Measurements from ENCODE around the gene GAL. TPM values are rescaled to one million over a fixed set of nuclear protein-coding genes. Genes with fewer than 3 reads are reported as not detected.
A peak's percentile ranks its signal among the peaks of the same experiment; 100 is the strongest.
"Not testable (repeated sequence)": the region's sequence is repeated elsewhere in the genome, so short reads cannot be mapped to it uniquely, and the experiment has no call there.

The GAL gene, protein sequence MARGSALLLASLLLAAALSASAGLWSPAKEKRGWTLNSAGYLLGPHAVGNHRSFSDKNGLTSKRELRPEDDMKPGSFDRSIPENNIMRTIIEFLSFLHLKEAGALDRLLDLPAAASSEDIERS
- under 1 TPM; 0.12 to 0.46 TPM for polyA plus RNA-seq

DNA sequence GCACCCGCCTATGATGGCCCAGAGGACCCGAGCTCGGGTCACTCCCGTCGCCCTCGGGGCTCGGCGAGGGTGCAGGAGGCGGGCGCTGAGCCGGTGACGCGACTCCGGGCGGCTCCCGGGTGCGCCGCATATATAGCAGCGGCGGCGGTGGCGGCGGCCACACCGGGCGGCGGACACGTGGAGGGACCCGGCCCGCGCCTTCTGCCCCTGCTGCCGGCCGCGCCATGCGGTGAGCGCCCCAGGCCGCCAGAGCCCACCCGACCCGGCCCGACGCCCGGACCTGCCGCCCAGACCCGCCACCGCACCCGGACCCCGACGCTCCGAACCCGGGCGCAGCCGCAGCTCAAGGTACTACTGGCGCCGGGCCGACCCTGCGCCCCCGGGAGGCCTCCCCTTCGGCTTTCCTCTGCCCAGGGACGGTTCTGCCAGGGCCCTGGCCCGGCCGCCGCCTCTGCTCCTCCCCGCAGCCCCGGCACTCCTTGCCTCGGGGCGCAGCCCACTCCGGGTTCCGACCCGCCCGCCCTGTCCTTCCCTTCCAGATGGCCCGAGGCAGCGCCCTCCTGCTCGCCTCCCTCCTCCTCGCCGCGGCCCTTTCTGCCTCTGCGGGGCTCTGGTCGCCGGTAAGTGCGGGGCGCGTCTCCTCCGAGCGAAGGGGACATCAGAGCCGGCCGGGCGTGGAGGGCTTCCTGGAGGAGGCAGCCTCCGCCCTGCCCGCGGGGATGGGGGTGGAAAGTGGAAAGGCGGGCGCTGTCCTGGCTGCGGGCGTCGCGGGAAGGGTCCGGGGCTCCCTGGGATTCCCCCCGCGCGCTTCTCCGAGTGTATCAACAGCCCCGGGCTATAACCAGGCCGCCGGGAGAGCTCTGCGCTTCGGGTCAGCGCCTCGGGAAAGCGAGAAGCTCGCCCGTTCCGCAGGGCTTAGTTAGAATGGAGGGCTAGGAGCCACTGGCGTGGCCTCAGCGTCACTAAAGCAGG lies at the start of gene GAL:
Gene GAL (plus strand): TSS at position 160 of the 972 bp plus-strand sequence. CDS start 380 bp downstream, at position 540.
- peak within 1 kb of the TSS; percentile 27 to 33 for H3K4me3 ChIP-seq (ENCODE audit: low read depth in 1 of 2, low read length in 2 of 2)
- H3K27me3 ChIP-seq (ENCODE audit: control insufficient read depth in 1 of 2, insufficient read depth in 2 of 2, low read length in 2 of 2) = peaks cover 0 to 23% of the 10 kb centered on the region in 2 donors
- no peaks in the 10 kb centered on the region for H3K36me3 ChIP-seq (ENCODE audit: control insufficient read depth in 2 of 2, insufficient read depth in 2 of 2, low read length in 1 of 2)
- no peak within 1 kb of the TSS for H3K27ac ChIP-seq (ENCODE audit: low read depth in 2 of 2, low read length in 1 of 2)
- peaks cover 0 to 1% of the 10 kb centered on the region in 2 donors for H3K9me3 ChIP-seq (ENCODE audit: control insufficient read depth in 2 of 2, insufficient read depth in 1 of 2, low read depth in 1 of 2, low read length in 1 of 2)
- peaks cover 0 to 10% of the 10 kb centered on the region in 2 donors for H3K4me1 ChIP-seq (ENCODE audit: control insufficient read depth in 2 of 2, insufficient read depth in 2 of 2, low read length in 1 of 2)
- WGBS, 2 donors = 5 to 8% methylated on average over 54 to 113 of the region's 113 CpGs

DNA sequence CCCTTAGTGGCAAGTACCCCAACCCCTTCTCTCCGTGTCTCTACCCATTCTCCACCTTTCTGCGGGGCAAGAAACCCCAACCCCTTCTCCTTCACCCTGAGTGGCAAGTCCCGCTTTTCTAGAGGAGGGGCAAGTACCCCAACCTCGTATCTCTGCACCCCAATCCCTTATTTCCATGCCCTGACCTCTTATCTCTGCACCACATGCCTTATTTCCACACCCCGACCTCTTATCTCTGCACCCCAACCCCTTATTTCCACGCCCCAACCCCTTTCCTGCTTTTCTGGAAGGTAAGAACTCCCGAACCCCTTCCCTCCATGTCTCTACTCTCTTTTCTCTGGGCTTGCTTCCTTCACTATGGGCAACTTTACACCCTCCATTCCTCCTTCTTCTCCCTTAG lies 49.7 kb upstream of the GAL start:
- WGBS, 2 donors = 62 to 78% methylated on average over 7 of the region's 7 CpGs
- H3K4me3 ChIP-seq (ENCODE audit: low read depth in 1 of 2, low read length in 2 of 2) = not testable (repeated sequence)

DNA sequence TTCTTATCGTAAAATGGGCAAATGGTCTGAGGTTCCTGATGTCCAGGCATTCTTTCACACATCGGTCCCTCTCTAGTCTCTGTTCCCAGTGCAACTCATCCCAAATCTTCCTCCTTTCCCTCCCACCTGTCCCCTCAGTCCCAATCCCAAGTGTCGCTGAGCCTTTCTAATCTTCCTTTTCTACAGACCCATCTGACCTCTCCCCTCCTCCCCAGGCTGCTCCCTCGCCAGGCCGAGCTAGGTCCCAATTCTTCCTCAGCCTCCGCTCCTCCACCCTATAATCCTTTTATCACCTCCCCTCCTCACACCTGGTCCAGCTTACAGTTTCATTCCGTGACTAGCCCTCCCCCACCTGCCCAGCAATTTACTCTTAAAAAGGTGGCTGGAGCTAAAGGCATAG lies 49.2 kb upstream of the GAL start:
- WGBS, 2 donors = 73 to 81% methylated on average over 6 of the region's 7 CpGs

More for the DNA sequence above, 49.7 kb upstream of the GAL start:
- H3K4me1 ChIP-seq (ENCODE audit: control insufficient read depth in 2 of 2, insufficient read depth in 2 of 2, low read length in 1 of 2); H3K27ac ChIP-seq (ENCODE audit: low read depth in 2 of 2, low read length in 1 of 2); H3K36me3 ChIP-seq (ENCODE audit: control insufficient read depth in 2 of 2, insufficient read depth in 2 of 2, low read length in 1 of 2); H3K9me3 ChIP-seq (ENCODE audit: control insufficient read depth in 2 of 2, insufficient read depth in 1 of 2, low read depth in 1 of 2, low read length in 1 of 2); H3K27me3 ChIP-seq (ENCODE audit: control insufficient read depth in 1 of 2, insufficient read depth in 2 of 2, low read length in 2 of 2): not testable (repeated sequence)

DNA sequence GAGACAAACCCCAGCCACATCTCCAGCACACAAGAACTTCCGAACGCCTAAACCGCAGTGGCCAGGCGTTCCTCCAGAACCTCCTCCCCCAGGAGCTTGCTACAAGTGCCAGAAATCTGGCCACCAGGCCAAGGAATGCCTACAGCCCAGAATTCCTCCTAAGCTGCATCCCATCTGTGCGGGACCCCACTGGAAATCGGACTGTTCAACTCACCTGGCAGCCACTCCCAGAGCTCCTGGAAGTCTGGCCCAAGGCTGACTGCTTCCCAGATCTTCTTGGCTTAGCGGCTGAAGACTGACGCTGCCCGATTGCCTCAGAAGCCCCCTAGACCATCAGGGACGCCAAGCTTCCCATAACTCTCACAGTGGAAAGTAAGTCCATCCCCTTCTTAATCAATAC lies 48.5 kb upstream of the GAL start:
- H3K4me1 ChIP-seq (ENCODE audit: control insufficient read depth in 2 of 2, insufficient read depth in 2 of 2, low read length in 1 of 2); H3K27me3 ChIP-seq (ENCODE audit: control insufficient read depth in 1 of 2, insufficient read depth in 2 of 2, low read length in 2 of 2); H3K4me3 ChIP-seq (ENCODE audit: low read depth in 1 of 2, low read length in 2 of 2); H3K9me3 ChIP-seq (ENCODE audit: control insufficient read depth in 2 of 2, insufficient read depth in 1 of 2, low read depth in 1 of 2, low read length in 1 of 2); H3K36me3 ChIP-seq (ENCODE audit: control insufficient read depth in 2 of 2, insufficient read depth in 2 of 2, low read length in 1 of 2); H3K27ac ChIP-seq (ENCODE audit: low read depth in 2 of 2, low read length in 1 of 2): not testable (repeated sequence)
- whole genome bisulfite sequencing, 2 donors = 80 to 85% methylated on average over 9 to 10 of the region's 10 CpGs

More for the DNA sequence above, 49.2 kb upstream of the GAL start:
- not testable (repeated sequence) for H3K36me3 ChIP-seq (ENCODE audit: control insufficient read depth in 2 of 2, insufficient read depth in 2 of 2, low read length in 1 of 2); H3K27ac ChIP-seq (ENCODE audit: low read depth in 2 of 2, low read length in 1 of 2); H3K4me3 ChIP-seq (ENCODE audit: low read depth in 1 of 2, low read length in 2 of 2); H3K4me1 ChIP-seq (ENCODE audit: control insufficient read depth in 2 of 2, insufficient read depth in 2 of 2, low read length in 1 of 2); H3K9me3 ChIP-seq (ENCODE audit: control insufficient read depth in 2 of 2, insufficient read depth in 1 of 2, low read depth in 1 of 2, low read length in 1 of 2); H3K27me3 ChIP-seq (ENCODE audit: control insufficient read depth in 1 of 2, insufficient read depth in 2 of 2, low read length in 2 of 2)

DNA sequence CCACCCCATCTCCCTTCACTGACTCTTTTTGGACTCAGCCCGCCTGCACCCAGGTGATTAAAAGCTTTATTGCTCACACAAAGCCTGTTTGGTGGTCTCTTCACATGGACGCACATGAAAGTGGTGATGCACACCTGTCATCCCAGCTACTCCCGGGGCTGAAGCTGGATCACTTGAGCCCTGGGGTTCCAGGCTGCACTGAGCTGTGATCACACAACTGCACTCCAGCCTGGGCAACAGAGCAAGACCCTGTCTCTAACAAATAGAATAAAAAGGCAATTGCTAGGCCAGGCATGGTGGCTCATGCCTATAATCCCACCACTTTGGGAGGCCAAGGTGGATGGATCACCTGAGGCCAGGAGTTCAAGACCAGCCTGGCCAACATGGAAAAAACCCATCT lies 45.0 kb upstream of the GAL start:
- H3K4me1 ChIP-seq (ENCODE audit: control insufficient read depth in 2 of 2, insufficient read depth in 2 of 2, low read length in 1 of 2); H3K27me3 ChIP-seq (ENCODE audit: control insufficient read depth in 1 of 2, insufficient read depth in 2 of 2, low read length in 2 of 2); H3K27ac ChIP-seq (ENCODE audit: low read depth in 2 of 2, low read length in 1 of 2); H3K36me3 ChIP-seq (ENCODE audit: control insufficient read depth in 2 of 2, insufficient read depth in 2 of 2, low read length in 1 of 2); H3K4me3 ChIP-seq (ENCODE audit: low read depth in 1 of 2, low read length in 2 of 2); H3K9me3 ChIP-seq (ENCODE audit: control insufficient read depth in 2 of 2, insufficient read depth in 1 of 2, low read depth in 1 of 2, low read length in 1 of 2): not testable (repeated sequence)
- WGBS, 2 donors = 74 to 79% methylated on average over 3 of the region's 3 CpGs

DNA sequence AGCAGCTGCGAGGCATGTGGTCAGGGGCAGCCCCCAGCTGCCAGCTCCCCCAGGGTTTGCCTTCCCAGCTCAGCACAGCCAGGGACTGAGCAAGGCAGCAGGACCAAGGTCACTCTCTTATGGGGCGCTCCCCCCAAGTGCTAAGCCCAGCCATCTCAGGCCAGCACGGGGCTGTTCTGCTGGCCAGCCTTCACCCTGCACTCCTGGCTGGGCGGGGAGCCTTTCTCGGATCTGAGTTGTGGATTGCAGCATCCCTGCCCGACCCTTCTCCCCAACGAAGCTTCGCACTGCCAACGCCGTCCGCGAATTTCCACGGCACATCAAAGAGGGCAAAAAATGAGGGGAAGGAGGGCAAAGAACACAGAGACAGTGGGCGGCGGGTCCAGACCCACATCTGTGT lies 42.5 kb upstream of the GAL start:
- no peak overlapping the region for H3K27ac ChIP-seq (ENCODE audit: low read depth in 2 of 2, low read length in 1 of 2)
- H3K27me3 ChIP-seq (ENCODE audit: control insufficient read depth in 1 of 2, insufficient read depth in 2 of 2, low read length in 2 of 2) = no peaks in the 10 kb centered on the region
- WGBS, 2 donors = 83 to 86% methylated on average over 15 of the region's 15 CpGs
- no peaks in the 10 kb centered on the region for H3K36me3 ChIP-seq (ENCODE audit: control insufficient read depth in 2 of 2, insufficient read depth in 2 of 2, low read length in 1 of 2)
- H3K9me3 ChIP-seq (ENCODE audit: control insufficient read depth in 2 of 2, insufficient read depth in 1 of 2, low read depth in 1 of 2, low read length in 1 of 2) = peaks cover 0 to 2% of the 10 kb centered on the region in 2 donors
- H3K4me3 ChIP-seq (ENCODE audit: low read depth in 1 of 2, low read length in 2 of 2) = no peak overlapping the region
- H3K4me1 ChIP-seq (ENCODE audit: control insufficient read depth in 2 of 2, insufficient read depth in 2 of 2, low read length in 1 of 2) = no peaks in the 10 kb centered on the region

DNA sequence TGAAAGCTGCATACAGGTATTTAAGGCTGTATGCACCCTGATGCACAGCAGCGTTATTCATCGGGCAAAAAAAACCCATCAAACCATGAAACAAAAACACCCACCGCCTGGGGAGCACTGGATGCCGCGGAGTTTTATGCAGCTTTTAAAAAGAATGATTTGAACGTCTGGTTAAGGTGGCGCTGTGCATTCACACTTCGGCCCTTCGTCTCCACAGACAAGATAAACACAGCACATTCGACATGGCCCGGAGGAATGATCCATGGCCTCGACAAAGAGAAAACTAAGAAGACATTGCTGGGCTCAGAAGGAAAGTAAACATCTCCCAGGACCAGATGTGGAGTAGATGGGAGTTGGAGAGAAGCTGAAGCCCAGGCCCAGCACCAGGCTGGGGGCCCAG lies 40.8 kb upstream of the GAL start:
- H3K9me3 ChIP-seq (ENCODE audit: control insufficient read depth in 2 of 2, insufficient read depth in 1 of 2, low read depth in 1 of 2, low read length in 1 of 2) = peaks cover 5 to 10% of the 10 kb centered on the region in 2 donors
- H3K4me3 ChIP-seq (ENCODE audit: low read depth in 1 of 2, low read length in 2 of 2) = no peak overlapping the region
- no peak overlapping the region for H3K27ac ChIP-seq (ENCODE audit: low read depth in 2 of 2, low read length in 1 of 2)
- 25 to 33% methylated on average over 12 of the region's 12 CpGs for WGBS, 2 donors
- no peaks in the 10 kb centered on the region for H3K36me3 ChIP-seq (ENCODE audit: control insufficient read depth in 2 of 2, insufficient read depth in 2 of 2, low read length in 1 of 2)
- no peaks in the 10 kb centered on the region for H3K27me3 ChIP-seq (ENCODE audit: control insufficient read depth in 1 of 2, insufficient read depth in 2 of 2, low read length in 2 of 2)
- H3K4me1 ChIP-seq (ENCODE audit: control insufficient read depth in 2 of 2, insufficient read depth in 2 of 2, low read length in 1 of 2) = no peaks in the 10 kb centered on the region

DNA sequence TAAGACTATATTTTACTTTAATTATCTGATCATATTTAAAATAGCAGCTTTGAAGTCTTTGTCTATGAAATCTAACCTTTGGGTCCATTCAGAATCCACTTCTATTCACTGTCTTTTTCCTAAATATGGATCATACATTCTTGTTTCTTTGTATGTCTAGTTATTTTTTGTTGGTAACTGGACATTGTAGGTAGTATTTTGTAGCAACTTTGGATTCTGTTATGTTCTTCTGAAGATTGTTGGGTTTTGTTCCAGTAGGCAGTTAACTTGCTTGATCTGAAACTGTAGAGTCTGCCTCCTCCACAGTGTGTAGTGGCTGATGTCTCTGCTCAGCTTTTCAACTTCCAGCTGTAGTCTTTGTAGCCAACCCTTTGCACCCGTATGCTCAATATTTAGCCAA lies 37.5 kb upstream of the GAL start:
- Histone ChIP-seq H3K9me3 (ENCODE audit: control insufficient read depth in 2 of 2, insufficient read depth in 1 of 2, low read depth in 1 of 2, low read length in 1 of 2) (peaks cover 5 to 10% of the 10 kb centered on the region in 2 donors), H3K27ac (ENCODE audit: low read depth in 2 of 2, low read length in 1 of 2) (no peak overlapping the region), H3K36me3 (ENCODE audit: control insufficient read depth in 2 of 2, insufficient read depth in 2 of 2, low read length in 1 of 2) (no peaks in the 10 kb centered on the region), H3K4me3 (ENCODE audit: low read depth in 1 of 2, low read length in 2 of 2) (no peak overlapping the region), H3K27me3 (ENCODE audit: control insufficient read depth in 1 of 2, insufficient read depth in 2 of 2, low read length in 2 of 2) (peaks cover 0 to 3% of the 10 kb centered on the region in 2 donors), H3K4me1 (ENCODE audit: control insufficient read depth in 2 of 2, insufficient read depth in 2 of 2, low read length in 1 of 2) (no peaks in the 10 kb centered on the region)
- 91 to 92% methylated on average over 1 of the region's 1 CpG for WGBS, 2 donors

DNA sequence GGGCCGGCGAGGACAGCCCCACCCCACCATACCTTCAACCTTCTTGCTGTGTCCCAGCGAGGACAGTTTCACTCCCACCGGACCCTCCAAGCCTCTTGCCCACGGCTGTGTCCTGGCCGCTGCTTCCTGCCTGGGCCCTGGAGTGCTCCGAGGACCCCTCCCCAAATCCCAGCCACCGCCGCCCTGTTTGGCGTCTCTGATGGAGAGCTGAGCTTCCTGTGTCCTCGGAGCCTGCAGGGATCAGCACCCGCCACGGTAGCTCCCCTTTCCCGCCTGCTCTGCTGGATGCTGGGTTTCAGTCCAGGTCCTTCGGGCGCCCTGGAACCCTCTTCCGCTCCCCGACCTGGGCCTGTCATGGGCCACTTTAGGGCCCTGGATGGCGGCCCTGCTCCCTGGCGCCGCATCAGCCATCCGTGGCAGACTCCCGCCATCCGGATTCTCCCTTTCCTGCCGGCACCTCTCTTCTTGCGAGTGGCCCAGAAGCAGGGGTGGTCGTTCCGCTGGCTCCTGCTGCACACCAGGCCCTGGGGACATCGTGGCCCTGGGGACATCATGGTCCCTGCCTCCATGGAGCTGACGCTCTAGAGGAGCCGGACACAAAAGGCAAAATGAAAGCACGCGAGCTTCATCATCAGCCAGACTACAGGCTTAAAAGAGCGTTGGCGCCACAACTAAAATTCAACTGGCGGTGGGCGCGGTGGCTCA lies 34.3 kb upstream of the GAL start:
- Histone ChIP-seq H3K4me3 (ENCODE audit: low read depth in 1 of 2, low read length in 2 of 2) (no peak overlapping the region), H3K27me3 (ENCODE audit: control insufficient read depth in 1 of 2, insufficient read depth in 2 of 2, low read length in 2 of 2) (peaks cover 0 to 3% of the 10 kb centered on the region in 2 donors), H3K4me1 (ENCODE audit: control insufficient read depth in 2 of 2, insufficient read depth in 2 of 2, low read length in 1 of 2) (no peaks in the 10 kb centered on the region), H3K9me3 (ENCODE audit: control insufficient read depth in 2 of 2, insufficient read depth in 1 of 2, low read depth in 1 of 2, low read length in 1 of 2) (peaks cover 5 to 13% of the 10 kb centered on the region in 2 donors), H3K27ac (ENCODE audit: low read depth in 2 of 2, low read length in 1 of 2) (no peak overlapping the region), H3K36me3 (ENCODE audit: control insufficient read depth in 2 of 2, insufficient read depth in 2 of 2, low read length in 1 of 2) (no peaks in the 10 kb centered on the region)
- 67 to 72% methylated on average over 36 to 38 of the region's 38 CpGs for WGBS, 2 donors

Measured in esophagus (tissue), 2 donors.